GM12873 (cell line): ENCODE results near the gene DYNLT4.

Experiments
- TF ChIP-seq, protein P1 (sequence below): IDR thresholded peaks from 2 replicates; pipeline ENCODE4 v1.5.1; 2012; ENCODE audit warnings: low read depth, mild to moderate bottlenecking, moderate library complexity, low read length, control low read depth; ENCODE audit not compliant: insufficient read depth; ENCODE audit errors: missing control alignments

DYNLT4 gene

DNA sequence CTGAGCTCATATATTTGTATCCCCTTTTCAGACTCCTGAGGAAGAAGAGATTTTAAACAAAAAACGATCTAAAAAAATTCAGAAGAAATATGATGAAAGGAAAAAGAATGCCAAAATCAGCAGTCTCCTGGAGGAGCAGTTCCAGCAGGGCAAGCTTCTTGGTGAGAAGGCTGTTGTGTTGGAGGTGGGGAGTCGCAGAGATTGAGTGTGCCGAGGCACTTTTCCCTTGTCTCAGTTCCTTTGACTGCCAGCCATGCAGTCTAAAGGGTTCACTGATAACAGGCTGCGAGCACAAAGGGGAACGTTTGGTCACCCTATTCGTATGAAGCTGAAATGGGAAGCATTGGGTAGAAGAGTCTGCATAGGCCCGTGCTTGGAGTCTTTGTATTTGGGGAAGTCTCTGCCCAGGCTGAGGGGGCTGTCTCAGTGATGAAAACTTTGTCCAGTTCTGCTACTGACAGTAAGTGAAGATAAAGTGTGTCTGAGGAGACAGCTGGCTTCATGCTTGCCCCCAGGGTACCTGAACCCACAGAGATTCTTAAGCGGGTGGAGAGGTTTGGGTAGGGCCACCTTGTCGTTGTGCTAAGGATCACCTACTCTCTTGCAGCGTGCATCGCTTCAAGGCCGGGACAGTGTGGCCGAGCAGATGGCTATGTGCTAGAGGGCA, 29.0 kb downstream of the DYNLT4 start:
- TF ChIP-seq, protein P1, sequence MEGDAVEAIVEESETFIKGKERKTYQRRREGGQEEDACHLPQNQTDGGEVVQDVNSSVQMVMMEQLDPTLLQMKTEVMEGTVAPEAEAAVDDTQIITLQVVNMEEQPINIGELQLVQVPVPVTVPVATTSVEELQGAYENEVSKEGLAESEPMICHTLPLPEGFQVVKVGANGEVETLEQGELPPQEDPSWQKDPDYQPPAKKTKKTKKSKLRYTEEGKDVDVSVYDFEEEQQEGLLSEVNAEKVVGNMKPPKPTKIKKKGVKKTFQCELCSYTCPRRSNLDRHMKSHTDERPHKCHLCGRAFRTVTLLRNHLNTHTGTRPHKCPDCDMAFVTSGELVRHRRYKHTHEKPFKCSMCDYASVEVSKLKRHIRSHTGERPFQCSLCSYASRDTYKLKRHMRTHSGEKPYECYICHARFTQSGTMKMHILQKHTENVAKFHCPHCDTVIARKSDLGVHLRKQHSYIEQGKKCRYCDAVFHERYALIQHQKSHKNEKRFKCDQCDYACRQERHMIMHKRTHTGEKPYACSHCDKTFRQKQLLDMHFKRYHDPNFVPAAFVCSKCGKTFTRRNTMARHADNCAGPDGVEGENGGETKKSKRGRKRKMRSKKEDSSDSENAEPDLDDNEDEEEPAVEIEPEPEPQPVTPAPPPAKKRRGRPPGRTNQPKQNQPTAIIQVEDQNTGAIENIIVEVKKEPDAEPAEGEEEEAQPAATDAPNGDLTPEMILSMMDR: no peak

DNA sequence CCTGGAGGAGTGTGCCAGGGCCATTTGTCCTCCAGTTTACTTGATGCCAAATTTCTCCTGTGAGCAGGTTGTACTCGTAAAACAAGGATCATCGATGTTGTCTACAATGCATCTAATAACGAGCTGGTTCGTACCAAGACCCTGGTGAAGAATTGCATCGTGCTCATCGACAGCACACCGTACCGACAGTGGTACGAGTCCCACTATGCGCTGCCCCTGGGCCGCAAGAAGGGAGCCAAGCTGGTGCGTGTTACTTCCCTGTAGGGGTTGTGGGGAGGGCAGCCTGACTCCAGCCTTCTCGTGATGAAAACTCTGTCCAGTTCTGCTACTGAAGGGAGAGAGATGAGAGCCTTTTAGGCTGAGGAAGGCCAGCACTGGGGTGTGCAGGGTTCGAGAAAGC, 29.6 kb downstream of the DYNLT4 start:
- TF ChIP-seq, protein P1: no peak

DNA sequence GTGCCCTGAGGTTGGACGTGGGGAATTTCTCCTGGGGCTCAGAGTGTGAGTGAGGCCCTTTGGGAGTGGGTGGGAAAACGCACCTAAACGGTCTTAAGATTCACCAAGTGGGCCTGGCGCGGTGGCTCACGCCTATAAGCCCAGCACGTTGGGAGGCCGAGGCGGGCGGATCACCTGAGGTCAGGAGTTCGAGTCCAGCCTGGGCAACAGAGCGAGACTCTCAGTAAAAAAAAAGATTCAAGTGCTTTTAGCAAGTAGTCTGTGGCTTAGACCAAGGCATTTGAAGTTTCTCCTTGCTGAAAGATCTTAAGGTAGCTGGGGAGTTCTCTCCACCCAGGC, 30.5 kb downstream of the DYNLT4 start:
- TF ChIP-seq, protein P1: no peak

DNA sequence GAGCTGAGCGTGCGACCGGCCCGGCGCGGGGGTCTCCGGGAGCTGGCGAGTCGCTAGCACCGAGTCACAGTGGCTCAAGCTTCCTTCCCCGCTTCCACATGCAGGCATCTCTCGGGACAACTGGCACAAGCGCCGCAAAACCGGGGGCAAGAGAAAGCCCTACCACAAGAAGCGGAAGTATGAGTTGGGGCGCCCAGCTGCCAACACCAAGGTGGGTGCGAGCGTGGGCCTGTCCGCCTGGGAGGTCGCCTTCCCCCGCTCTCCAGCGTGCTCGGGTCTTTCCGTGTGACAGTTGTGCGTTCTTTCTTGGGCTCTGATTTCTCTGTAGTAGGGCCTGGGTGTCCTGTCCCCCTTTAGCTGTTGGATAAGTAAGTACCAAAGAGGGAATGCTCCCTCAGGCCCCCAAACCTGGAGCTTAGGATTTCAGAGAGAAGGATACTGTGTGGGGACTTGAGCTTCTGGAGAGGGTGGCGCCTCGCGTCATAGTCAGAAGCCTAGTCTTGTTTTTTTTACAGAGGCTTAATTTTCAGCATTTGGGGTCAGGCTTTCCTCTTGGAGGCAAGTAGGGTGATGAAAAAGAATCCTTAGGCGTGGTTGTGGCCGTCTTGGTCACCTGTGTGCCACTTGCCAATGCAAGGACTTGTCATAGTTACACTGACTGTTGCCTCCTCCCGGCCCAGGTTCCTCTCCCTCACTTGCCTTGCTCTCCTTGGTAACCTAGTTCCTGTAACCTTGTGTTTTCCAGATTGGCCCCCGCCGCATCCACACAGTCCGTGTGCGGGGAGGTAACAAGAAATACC, 31.0 kb downstream of the DYNLT4 start:
- TF ChIP-seq, protein P1: no peak

DNA sequence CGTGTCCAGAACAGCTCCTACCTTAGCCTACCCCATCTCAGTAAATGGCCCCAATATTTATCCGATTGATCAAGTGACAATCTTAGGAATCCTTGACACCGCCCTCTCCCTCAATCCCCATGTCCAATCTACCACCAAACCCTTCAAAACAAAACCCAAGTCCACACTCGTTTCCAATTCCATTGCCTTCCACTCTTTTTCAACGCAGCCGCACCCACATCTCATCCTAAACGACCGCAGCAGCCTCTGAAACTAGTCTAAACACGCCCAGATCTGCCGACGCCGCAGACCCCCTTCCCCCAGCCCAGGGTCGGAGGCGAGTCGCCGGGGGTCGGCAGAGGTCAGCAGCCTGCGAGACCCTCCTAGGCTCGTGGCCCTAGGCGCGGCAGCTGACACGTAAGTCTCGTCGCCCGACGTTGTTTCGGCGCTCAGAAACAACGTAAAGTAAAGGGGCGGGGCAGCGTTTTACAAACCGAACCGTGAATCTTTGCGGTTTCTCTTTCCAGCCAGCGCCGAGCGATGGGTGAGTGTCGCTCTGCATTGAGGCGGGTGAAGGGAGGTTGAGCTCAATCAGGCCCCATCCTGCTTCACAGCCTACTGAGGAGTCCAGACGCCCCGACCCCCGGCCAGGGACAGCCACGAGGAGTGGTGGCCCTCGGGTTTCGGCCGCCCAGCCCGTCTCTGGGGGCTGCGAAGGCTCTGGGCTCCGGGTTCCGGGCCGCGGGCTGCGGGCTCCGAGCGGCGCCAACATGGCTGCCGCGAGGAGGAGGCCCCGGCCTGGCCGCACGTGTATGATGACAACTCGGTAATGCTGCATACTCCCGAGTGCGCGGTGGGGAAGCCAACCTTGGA, 31.8 kb downstream of the DYNLT4 start, which contains the start of gene RPS8:
Gene RPS8, plus strand, starts transcription at position 463 of the 852 bp plus-strand sequence. Its CDS starts 57 bp downstream, at position 520.
- TF ChIP-seq, protein P1: no peak

DNA sequence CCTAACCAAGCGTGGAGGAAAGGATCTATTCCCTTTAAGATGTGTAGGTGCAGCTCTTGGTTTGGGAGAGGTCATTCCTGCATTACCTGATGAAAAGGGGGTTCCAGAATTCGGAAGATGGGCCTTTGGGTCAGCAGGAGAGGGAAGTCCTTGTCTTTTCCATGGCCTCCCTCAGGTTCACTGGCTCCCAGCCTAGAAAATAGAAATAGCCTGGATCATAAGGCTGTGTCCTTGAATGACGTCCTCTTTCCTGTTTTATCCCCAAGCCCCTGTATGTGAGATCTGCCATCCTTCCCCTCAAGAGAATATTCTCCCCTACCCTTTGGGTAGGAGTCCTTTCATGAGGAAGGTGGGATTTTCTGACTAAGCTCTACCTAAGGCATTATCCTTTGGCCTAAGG, 46.3 kb downstream of the DYNLT4 start:
- TF ChIP-seq, protein P1: no peak

DNA sequence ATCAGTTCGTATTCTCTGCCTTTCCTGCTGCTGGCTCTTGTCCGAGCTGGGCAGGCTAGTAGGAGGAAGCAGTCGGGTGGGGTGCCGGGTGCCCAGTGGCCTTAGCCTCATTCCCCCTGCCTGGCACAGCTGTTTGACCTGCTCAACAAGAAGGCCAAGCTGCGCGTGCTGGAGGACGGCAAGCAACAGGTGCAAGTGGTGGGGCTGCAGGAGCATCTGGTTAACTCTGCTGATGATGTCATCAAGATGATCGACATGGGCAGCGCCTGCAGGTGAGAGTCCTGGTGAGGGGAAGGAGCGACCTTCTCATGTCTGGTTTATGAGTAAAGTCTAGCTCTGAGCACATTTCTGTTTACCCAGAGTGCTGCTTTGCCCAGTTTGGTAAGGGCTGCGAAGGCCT, 48.1 kb downstream of the DYNLT4 start:
- TF ChIP-seq, protein P1: no peak
